ENCODE measurements around the gene SDCCAG8. TPM values are rescaled to one million over a fixed set of nuclear protein-coding genes. Genes with fewer than 3 reads are reported as not detected.

SDCCAG8 gene
- total and polyA plus RNA-seq, 2 of the 8 experiments (the other 6 are each of a cell fraction or from before 2014, with no cell fraction given) = 15.6 to 21.0 TPM

DNA sequence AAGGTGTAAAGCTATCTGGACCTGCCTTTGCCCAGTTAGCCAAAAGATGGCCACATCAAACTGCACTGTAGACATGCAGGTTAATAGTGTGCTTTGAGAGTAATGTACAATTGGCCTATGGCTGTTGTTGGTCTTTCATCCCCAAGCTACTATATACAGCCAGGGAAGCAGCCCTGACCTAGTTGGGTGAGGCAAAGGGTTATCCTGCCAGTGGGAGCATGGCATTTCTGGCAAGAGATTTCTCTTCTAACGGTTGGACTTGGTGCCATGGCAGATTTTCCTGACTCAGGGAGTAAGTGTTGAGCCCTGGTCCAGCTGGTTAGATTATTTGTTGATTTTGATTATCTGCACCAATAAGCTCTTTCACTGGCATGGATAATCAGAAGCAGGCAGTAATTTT, 119.8 kb downstream of the SDCCAG8 start (continued):
- TF ChIP-seq, protein P1, sequence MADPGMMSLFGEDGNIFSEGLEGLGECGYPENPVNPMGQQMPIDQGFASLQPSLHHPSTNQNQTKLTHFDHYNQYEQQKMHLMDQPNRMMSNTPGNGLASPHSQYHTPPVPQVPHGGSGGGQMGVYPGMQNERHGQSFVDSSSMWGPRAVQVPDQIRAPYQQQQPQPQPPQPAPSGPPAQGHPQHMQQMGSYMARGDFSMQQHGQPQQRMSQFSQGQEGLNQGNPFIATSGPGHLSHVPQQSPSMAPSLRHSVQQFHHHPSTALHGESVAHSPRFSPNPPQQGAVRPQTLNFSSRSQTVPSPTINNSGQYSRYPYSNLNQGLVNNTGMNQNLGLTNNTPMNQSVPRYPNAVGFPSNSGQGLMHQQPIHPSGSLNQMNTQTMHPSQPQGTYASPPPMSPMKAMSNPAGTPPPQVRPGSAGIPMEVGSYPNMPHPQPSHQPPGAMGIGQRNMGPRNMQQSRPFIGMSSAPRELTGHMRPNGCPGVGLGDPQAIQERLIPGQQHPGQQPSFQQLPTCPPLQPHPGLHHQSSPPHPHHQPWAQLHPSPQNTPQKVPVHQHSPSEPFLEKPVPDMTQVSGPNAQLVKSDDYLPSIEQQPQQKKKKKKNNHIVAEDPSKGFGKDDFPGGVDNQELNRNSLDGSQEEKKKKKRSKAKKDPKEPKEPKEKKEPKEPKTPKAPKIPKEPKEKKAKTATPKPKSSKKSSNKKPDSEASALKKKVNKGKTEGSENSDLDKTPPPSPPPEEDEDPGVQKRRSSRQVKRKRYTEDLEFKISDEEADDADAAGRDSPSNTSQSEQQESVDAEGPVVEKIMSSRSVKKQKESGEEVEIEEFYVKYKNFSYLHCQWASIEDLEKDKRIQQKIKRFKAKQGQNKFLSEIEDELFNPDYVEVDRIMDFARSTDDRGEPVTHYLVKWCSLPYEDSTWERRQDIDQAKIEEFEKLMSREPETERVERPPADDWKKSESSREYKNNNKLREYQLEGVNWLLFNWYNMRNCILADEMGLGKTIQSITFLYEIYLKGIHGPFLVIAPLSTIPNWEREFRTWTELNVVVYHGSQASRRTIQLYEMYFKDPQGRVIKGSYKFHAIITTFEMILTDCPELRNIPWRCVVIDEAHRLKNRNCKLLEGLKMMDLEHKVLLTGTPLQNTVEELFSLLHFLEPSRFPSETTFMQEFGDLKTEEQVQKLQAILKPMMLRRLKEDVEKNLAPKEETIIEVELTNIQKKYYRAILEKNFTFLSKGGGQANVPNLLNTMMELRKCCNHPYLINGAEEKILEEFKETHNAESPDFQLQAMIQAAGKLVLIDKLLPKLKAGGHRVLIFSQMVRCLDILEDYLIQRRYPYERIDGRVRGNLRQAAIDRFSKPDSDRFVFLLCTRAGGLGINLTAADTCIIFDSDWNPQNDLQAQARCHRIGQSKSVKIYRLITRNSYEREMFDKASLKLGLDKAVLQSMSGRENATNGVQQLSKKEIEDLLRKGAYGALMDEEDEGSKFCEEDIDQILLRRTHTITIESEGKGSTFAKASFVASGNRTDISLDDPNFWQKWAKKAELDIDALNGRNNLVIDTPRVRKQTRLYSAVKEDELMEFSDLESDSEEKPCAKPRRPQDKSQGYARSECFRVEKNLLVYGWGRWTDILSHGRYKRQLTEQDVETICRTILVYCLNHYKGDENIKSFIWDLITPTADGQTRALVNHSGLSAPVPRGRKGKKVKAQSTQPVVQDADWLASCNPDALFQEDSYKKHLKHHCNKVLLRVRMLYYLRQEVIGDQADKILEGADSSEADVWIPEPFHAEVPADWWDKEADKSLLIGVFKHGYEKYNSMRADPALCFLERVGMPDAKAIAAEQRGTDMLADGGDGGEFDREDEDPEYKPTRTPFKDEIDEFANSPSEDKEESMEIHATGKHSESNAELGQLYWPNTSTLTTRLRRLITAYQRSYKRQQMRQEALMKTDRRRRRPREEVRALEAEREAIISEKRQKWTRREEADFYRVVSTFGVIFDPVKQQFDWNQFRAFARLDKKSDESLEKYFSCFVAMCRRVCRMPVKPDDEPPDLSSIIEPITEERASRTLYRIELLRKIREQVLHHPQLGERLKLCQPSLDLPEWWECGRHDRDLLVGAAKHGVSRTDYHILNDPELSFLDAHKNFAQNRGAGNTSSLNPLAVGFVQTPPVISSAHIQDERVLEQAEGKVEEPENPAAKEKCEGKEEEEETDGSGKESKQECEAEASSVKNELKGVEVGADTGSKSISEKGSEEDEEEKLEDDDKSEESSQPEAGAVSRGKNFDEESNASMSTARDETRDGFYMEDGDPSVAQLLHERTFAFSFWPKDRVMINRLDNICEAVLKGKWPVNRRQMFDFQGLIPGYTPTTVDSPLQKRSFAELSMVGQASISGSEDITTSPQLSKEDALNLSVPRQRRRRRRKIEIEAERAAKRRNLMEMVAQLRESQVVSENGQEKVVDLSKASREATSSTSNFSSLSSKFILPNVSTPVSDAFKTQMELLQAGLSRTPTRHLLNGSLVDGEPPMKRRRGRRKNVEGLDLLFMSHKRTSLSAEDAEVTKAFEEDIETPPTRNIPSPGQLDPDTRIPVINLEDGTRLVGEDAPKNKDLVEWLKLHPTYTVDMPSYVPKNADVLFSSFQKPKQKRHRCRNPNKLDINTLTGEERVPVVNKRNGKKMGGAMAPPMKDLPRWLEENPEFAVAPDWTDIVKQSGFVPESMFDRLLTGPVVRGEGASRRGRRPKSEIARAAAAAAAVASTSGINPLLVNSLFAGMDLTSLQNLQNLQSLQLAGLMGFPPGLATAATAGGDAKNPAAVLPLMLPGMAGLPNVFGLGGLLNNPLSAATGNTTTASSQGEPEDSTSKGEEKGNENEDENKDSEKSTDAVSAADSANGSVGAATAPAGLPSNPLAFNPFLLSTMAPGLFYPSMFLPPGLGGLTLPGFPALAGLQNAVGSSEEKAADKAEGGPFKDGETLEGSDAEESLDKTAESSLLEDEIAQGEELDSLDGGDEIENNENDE (IDR thresholded peaks at IDR 0.05; ENCODE audit: insufficient replicate concordance, low read length) = no peak
- TF ChIP-seq RFX5 (IDR thresholded peaks at IDR 0.05; ENCODE audit: borderline replicate concordance, low read depth, low read length) = no peak
- TF ChIP-seq, protein P2, sequence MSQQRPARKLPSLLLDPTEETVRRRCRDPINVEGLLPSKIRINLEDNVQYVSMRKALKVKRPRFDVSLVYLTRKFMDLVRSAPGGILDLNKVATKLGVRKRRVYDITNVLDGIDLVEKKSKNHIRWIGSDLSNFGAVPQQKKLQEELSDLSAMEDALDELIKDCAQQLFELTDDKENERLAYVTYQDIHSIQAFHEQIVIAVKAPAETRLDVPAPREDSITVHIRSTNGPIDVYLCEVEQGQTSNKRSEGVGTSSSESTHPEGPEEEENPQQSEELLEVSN (IDR thresholded peaks at IDR 0.05) = no peak

Measured in H1 (cell line).